Measurements from ENCODE around the gene CD244.
"Not testable (repeated sequence)": the region's sequence is repeated elsewhere in the genome, so short reads cannot be mapped to it uniquely, and the experiment has no call there.

CD244 gene

GRCh38 chr1:160888926-160889325, 26.2 kb upstream of the CD244 start:
- no peak overlapping the region for H3K9ac ChIP-seq (ENCODE audit: low read length)
- no peak overlapping the region for H3K4me3 ChIP-seq (ENCODE audit: low read length)
- no peaks in the 10 kb centered on the region for H3K4me1 ChIP-seq (ENCODE audit: control insufficient read depth, insufficient read depth, low read length)
- H3K36me3 ChIP-seq (ENCODE audit: control insufficient read depth, insufficient read depth, low read length), result no peaks in the 10 kb centered on the region
- H3K27me3 ChIP-seq (ENCODE audit: control insufficient read depth, insufficient read depth, low read length), result no peaks in the 10 kb centered on the region
- H3K27ac ChIP-seq (ENCODE audit: low read depth, low read length), result no peak overlapping the region

DNA sequence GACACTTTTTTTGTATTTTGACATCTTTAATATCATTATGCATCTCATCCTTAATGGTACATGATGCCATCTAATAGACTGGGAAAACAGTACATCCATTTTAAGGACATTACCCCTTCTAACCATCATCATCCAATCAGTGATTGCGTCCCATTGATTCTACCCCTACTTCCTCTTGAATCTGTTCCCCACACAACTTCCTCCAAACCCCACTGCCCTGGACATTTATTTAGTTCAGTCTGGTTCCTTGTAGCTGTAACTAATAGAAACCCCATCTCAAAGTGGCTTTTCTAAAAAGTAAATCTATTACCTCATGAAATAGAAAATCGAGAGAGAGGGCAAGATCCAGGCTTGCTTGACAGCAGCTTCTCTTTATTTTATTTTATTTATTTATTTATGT, 24.4 kb upstream of the CD244 start:
- H3K4me1 ChIP-seq (ENCODE audit: control insufficient read depth, insufficient read depth, low read length), result no peaks in the 10 kb centered on the region
- no peak overlapping the region for H3K27ac ChIP-seq (ENCODE audit: low read depth, low read length)
- H3K4me3 ChIP-seq (ENCODE audit: low read length), result no peak overlapping the region
- H3K27me3 ChIP-seq (ENCODE audit: control insufficient read depth, insufficient read depth, low read length), result no peaks in the 10 kb centered on the region
- H3K36me3 ChIP-seq (ENCODE audit: control insufficient read depth, insufficient read depth, low read length), result no peaks in the 10 kb centered on the region
- H3K9ac ChIP-seq (ENCODE audit: low read length), result no peak overlapping the region

GRCh38 chr1:160885042-160885441, 22.4 kb upstream of the CD244 start, which contains the start of gene ITLN1:
Gene ITLN1 (minus strand): TSS chr1:160885180. CDS start chr1:160884877, 303 bp downstream.
- Histone ChIP-seq H3K36me3 (ENCODE audit: control insufficient read depth, insufficient read depth, low read length) (no peaks in the 10 kb centered on the region), H3K4me3 (ENCODE audit: low read length) (no peak within 1 kb of the TSS), H3K9ac (ENCODE audit: low read length) (no peak within 1 kb of the TSS), H3K27me3 (ENCODE audit: control insufficient read depth, insufficient read depth, low read length) (no peaks in the 10 kb centered on the region), H3K4me1 (ENCODE audit: control insufficient read depth, insufficient read depth, low read length) (no peaks in the 10 kb centered on the region), H3K27ac (ENCODE audit: low read depth, low read length) (no peak within 1 kb of the TSS)

GRCh38 chr1:160884579-160884978, 21.9 kb upstream of the CD244 start:
- H3K9ac ChIP-seq (ENCODE audit: low read length), result no peak overlapping the region
- H3K27me3 ChIP-seq (ENCODE audit: control insufficient read depth, insufficient read depth, low read length), result no peaks in the 10 kb centered on the region
- H3K36me3 ChIP-seq (ENCODE audit: control insufficient read depth, insufficient read depth, low read length), result no peaks in the 10 kb centered on the region
- H3K4me3 ChIP-seq (ENCODE audit: low read length), result no peak overlapping the region
- H3K4me1 ChIP-seq (ENCODE audit: control insufficient read depth, insufficient read depth, low read length), result no peaks in the 10 kb centered on the region
- H3K27ac ChIP-seq (ENCODE audit: low read depth, low read length), result no peak overlapping the region

DNA sequence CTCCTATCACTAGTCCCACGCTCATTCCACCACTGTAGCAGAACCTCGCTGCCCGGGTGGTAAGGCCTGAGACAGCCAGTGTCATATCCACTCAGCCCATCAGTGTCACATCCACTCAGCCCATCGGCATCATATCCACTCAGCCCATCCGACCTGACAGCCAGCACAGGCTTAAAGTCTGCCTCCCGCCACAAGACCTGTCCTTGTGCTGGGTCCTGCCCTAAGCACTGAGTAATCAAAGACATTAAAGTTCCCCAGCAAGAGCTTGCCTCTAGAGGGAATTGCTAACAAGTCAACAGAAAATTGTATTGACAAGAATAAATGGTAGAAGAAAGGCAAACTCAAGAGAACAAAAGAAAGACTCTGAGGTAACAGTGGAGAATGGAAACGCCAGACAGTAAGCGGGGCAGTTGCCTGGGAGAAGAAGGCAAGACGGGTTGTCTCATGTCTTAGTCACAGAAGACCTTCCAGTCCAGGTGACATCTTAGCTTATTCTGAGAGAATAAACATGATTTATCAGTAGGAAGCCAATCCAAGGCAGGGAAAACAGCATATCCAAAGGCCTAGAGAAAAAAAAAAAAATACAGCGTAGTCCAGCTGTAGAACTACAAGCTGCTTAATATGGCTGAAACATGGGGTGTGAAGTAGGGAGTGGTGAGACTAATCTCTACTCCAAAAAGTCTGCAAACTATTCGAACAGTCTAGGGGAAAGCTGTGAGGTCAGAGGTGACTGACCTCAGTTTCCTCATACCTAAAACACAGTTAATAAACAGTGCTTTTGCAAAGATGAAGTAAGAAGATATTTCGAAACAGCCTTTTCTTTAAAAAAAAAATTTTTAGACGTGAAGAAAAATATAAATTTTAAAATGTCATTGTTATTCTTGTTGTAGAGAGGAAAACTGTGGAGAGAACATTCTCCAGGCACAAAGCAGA, 21.2 kb upstream of the CD244 start:
- Histone ChIP-seq H3K4me3 (ENCODE audit: low read length) (no peak overlapping the region), H3K4me1 (ENCODE audit: control insufficient read depth, insufficient read depth, low read length) (no peaks in the 10 kb centered on the region), H3K36me3 (ENCODE audit: control insufficient read depth, insufficient read depth, low read length) (no peaks in the 10 kb centered on the region), H3K27me3 (ENCODE audit: control insufficient read depth, insufficient read depth, low read length) (no peaks in the 10 kb centered on the region), H3K27ac (ENCODE audit: low read depth, low read length) (no peak overlapping the region), H3K9ac (ENCODE audit: low read length) (no peak overlapping the region)

- Histone ChIP-seq H3K4me1 (ENCODE audit: control insufficient read depth, insufficient read depth, low read length) (no peaks in the 10 kb centered on the region), H3K27ac (ENCODE audit: low read depth, low read length) (no peak overlapping the region), H3K9ac (ENCODE audit: low read length) (no peak overlapping the region), H3K4me3 (ENCODE audit: low read length) (no peak overlapping the region), H3K27me3 (ENCODE audit: control insufficient read depth, insufficient read depth, low read length) (no peaks in the 10 kb centered on the region), H3K36me3 (ENCODE audit: control insufficient read depth, insufficient read depth, low read length) (no peaks in the 10 kb centered on the region)
These were observed 19.9 kb upstream of the CD244 start for GRCh38 chr1:160882582-160882981.

DNA sequence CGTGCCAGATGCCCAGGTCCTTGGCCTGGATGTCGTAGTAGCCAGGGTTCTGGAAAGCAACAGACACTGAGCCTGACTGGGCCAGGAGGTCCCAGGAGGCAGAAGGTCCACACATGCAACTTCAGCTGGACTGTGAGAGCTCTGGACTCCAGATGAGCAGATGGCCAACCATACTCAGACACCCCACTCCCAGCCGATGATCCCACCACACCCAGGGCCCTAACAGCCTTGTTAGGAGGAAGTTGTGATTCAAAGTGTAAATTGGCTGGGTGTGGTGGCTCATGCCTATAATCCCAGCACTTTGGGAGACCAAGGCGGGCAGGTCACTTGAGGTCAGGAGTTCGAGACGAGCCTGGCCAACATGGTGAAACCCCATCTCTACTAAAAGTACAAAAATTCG, 18.6 kb upstream of the CD244 start:
- H3K36me3 ChIP-seq (ENCODE audit: control insufficient read depth, insufficient read depth, low read length); H3K27me3 ChIP-seq (ENCODE audit: control insufficient read depth, insufficient read depth, low read length); H3K27ac ChIP-seq (ENCODE audit: low read depth, low read length); H3K9ac ChIP-seq (ENCODE audit: low read length); H3K4me1 ChIP-seq (ENCODE audit: control insufficient read depth, insufficient read depth, low read length); H3K4me3 ChIP-seq (ENCODE audit: low read length): not testable (repeated sequence)

DNA sequence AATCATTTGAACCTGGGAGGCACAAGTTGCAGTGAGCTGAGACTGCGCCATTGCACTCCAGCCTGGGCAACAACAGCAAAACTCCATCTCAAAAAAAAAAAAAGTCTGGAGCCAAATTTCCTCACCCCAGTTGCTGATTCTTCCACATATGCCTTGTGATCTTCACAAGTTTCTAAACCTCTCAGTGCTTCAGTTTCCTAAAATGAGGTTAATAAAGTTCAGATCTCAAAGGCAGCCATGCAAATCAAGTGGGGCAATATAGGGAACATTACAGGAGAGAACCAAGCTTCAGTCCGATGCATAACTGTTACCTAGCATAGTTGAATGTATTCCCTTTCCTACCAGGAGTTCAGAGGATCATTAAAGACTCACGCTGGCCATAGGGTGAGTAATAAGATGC, 17.5 kb upstream of the CD244 start:
- Histone ChIP-seq H3K36me3 (ENCODE audit: control insufficient read depth, insufficient read depth, low read length) (no peaks in the 10 kb centered on the region), H3K4me3 (ENCODE audit: low read length) (no peak overlapping the region), H3K27ac (ENCODE audit: low read depth, low read length) (no peak overlapping the region), H3K4me1 (ENCODE audit: control insufficient read depth, insufficient read depth, low read length) (no peaks in the 10 kb centered on the region), H3K9ac (ENCODE audit: low read length) (no peak overlapping the region), H3K27me3 (ENCODE audit: control insufficient read depth, insufficient read depth, low read length) (no peaks in the 10 kb centered on the region)

- H3K4me1 ChIP-seq (ENCODE audit: control insufficient read depth, insufficient read depth, low read length), result no peaks in the 10 kb centered on the region
- no peaks in the 10 kb centered on the region for H3K27me3 ChIP-seq (ENCODE audit: control insufficient read depth, insufficient read depth, low read length)
- H3K36me3 ChIP-seq (ENCODE audit: control insufficient read depth, insufficient read depth, low read length), result no peaks in the 10 kb centered on the region
- H3K9ac ChIP-seq (ENCODE audit: low read length), result no peak overlapping the region
- H3K4me3 ChIP-seq (ENCODE audit: low read length), result no peak overlapping the region
- no peak overlapping the region for H3K27ac ChIP-seq (ENCODE audit: low read depth, low read length)
These were observed 16.4 kb upstream of the CD244 start for GRCh38 chr1:160879056-160879455.

DNA sequence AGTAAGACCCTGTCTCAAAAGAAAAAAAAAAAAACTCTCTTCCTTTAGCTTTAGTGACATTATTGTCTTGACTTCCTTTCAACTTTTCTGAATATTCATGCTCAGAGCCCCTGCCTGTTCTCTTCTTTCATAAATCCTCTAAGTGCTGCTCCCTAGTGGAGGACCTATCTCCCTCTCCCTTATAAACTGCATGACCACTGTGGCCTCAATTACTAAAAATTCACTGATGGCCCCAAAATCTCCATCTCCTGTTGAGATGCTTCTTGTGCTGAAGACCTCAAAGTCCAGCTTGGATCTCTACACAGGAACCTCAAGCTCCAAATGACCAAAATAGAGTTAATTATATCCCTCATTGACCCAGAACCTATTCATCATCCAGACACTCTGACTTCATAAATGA, 14.5 kb upstream of the CD244 start:
- Histone ChIP-seq H3K36me3 (ENCODE audit: control insufficient read depth, insufficient read depth, low read length) (no peaks in the 10 kb centered on the region), H3K4me3 (ENCODE audit: low read length) (no peak overlapping the region), H3K27me3 (ENCODE audit: control insufficient read depth, insufficient read depth, low read length) (no peaks in the 10 kb centered on the region), H3K9ac (ENCODE audit: low read length) (no peak overlapping the region), H3K27ac (ENCODE audit: low read depth, low read length) (no peak overlapping the region), H3K4me1 (ENCODE audit: control insufficient read depth, insufficient read depth, low read length) (no peaks in the 10 kb centered on the region)

DNA sequence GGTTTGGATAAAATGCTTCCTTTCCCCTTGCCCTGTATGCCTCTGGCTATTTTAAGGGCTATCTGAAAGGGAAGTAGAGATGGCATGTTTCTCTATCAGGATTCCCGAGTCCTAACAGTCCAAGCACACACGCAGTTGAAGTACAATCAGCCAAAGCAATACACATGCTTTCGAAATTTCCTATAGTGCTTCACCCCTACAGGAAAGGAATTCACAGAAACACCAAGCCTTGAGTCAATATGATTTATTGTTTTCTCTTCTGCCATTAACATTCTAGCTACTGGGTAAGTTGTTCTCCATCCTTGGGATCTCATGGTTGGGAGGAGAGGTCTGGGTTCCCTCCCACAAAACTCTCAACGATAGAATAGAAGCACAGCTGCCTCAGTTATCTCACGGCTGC, 13.6 kb upstream of the CD244 start:
- Histone ChIP-seq H3K27ac (ENCODE audit: low read depth, low read length) (no peak overlapping the region), H3K36me3 (ENCODE audit: control insufficient read depth, insufficient read depth, low read length) (no peaks in the 10 kb centered on the region), H3K27me3 (ENCODE audit: control insufficient read depth, insufficient read depth, low read length) (no peaks in the 10 kb centered on the region), H3K4me3 (ENCODE audit: low read length) (no peak overlapping the region), H3K4me1 (ENCODE audit: control insufficient read depth, insufficient read depth, low read length) (no peaks in the 10 kb centered on the region), H3K9ac (ENCODE audit: low read length) (no peak overlapping the region)

DNA sequence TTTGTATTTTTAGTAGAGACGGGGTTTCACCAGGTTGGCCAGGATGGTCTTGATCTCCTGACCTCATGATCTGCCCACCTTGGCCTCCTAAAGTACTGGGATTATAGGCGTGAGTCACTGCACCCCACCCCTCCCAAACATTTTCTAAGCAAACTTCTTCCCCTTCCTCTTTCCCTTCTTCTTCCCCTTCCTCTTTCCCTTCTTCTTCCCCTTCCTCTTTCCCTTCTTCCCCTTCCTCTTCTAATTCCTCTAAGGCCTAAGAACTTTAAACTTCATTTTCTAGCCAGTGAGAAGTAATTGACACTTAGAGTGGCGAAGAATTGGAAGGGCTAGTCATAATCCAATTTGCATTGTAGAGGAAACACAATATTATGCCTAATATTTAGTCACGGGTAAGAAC, 12.9 kb upstream of the CD244 start:
- not testable (repeated sequence) for H3K27me3 ChIP-seq (ENCODE audit: control insufficient read depth, insufficient read depth, low read length); H3K4me3 ChIP-seq (ENCODE audit: low read length); H3K4me1 ChIP-seq (ENCODE audit: control insufficient read depth, insufficient read depth, low read length); H3K27ac ChIP-seq (ENCODE audit: low read depth, low read length); H3K36me3 ChIP-seq (ENCODE audit: control insufficient read depth, insufficient read depth, low read length); H3K9ac ChIP-seq (ENCODE audit: low read length)

DNA sequence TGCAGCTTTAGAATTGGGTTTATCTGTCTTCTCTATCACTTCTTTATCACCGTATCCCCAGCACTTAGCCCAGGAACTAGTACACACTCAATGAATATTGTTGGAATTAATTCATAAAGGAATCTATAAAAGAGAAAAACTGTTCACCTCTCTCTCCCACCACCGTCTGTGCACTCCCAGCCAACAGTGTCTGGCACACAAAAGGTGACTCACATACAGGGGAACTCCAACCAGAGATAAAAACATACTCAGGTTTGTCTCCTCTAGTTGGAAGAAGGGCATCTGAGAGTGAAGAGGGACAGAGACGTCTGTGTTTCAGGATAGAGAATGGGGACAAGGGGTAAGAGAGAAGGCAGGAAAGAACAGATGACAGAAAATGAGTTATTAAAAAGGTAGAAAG, 12.2 kb upstream of the CD244 start:
- Histone ChIP-seq H3K27ac (ENCODE audit: low read depth, low read length) (no peak overlapping the region), H3K9ac (ENCODE audit: low read length) (no peak overlapping the region), H3K4me3 (ENCODE audit: low read length) (no peak overlapping the region), H3K27me3 (ENCODE audit: control insufficient read depth, insufficient read depth, low read length) (no peaks in the 10 kb centered on the region), H3K36me3 (ENCODE audit: control insufficient read depth, insufficient read depth, low read length) (no peaks in the 10 kb centered on the region), H3K4me1 (ENCODE audit: control insufficient read depth, insufficient read depth, low read length) (no peaks in the 10 kb centered on the region)

Data from rectal smooth muscle tissue (tissue), 1 donor.